ENCODE data around the gene HBM. TPM values are rescaled to one million over a fixed set of nuclear protein-coding genes. Genes with fewer than 3 reads are reported as not detected.
"Not testable (repeated sequence)": the region's sequence is repeated elsewhere in the genome, so short reads cannot be mapped to it uniquely, and the experiment has no call there.

The HBM gene
- total RNA-seq, 1 donor: not detected

DNA sequence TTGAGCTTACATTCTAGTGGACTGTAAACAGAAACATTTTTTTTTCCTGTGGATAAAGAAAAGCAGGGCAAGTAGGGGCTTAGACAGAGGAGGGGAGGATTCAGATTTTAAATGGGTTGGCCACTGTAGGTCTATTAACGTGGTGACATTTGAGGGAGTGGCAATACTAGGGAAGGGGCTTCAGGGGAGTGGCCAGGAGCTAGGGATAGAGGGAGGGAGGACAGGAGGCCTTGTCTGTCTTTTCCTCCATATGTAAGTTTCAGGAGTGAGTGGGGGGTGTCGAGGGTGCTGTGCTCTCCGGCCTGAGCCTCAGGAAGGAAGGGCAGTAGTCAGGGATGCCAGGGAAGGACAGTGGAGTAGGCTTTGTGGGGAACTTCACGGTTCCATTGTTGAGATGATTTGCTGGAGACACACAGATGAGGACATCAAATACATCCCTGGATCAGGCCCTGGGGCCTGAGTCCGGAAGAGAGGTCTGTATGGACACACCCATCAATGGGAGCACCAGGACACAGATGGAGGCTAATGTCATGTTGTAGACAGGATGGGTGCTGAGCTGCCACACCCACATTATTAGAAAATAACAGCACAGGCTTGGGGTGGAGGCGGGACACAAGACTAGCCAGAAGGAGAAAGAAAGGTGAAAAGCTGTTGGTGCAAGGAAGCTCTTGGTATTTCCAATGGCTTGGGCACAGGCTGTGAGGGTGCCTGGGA lies 6.5 kb upstream of the HBM start:
- Histone ChIP-seq H3K4me1 (ENCODE audit: insufficient read depth, low read length) (peaks cover 7% of the 10 kb centered on the region), H3K4me3 (ENCODE audit: low read length) (no peak overlapping the region), H3K27me3 (ENCODE audit: insufficient read depth, low read length) (peaks cover 17% of the 10 kb centered on the region), H3K9me3 (ENCODE audit: low read depth, low read length) (no peaks in the 10 kb centered on the region)

GRCh38 chr16:160242-160641 lies 5.5 kb upstream of the HBM start:
- not testable (repeated sequence) for H3K4me3 ChIP-seq (ENCODE audit: low read length); H3K9me3 ChIP-seq (ENCODE audit: low read depth, low read length); H3K4me1 ChIP-seq (ENCODE audit: insufficient read depth, low read length)
- peaks cover 11% of the 10 kb centered on the region for H3K27me3 ChIP-seq (ENCODE audit: insufficient read depth, low read length)

DNA sequence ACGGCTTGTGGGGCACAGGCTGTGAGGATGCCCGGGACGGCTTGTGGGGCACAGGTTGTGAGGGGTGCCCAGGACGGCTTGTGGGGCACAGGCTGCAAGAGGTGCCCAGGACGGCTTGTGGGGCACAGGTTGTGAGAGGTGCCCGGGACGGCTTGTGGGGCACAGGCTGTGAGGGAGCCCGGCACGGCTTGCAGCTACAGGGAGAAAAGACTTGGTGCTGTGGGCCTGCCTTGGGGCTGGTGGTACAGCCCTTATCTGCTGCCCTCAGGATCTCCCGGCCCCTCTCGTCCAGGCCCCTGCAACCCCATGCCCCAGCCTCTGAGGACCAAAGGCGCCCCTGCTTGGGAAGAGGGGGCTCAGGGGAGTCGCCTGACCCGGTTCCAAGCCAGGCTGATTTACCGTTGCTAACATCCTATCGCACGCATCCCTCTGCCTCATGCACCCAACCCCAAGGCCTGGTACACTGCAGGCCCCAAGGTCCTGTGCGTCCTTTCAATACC lies 5.0 kb upstream of the HBM start:
- Histone ChIP-seq H3K4me1 (ENCODE audit: insufficient read depth, low read length) (peaks cover 8% of the 10 kb centered on the region), H3K27me3 (ENCODE audit: insufficient read depth, low read length) (peaks cover 13% of the 10 kb centered on the region), H3K4me3 (ENCODE audit: low read length) (no peak overlapping the region), H3K9me3 (ENCODE audit: low read depth, low read length) (no peaks in the 10 kb centered on the region)

DNA sequence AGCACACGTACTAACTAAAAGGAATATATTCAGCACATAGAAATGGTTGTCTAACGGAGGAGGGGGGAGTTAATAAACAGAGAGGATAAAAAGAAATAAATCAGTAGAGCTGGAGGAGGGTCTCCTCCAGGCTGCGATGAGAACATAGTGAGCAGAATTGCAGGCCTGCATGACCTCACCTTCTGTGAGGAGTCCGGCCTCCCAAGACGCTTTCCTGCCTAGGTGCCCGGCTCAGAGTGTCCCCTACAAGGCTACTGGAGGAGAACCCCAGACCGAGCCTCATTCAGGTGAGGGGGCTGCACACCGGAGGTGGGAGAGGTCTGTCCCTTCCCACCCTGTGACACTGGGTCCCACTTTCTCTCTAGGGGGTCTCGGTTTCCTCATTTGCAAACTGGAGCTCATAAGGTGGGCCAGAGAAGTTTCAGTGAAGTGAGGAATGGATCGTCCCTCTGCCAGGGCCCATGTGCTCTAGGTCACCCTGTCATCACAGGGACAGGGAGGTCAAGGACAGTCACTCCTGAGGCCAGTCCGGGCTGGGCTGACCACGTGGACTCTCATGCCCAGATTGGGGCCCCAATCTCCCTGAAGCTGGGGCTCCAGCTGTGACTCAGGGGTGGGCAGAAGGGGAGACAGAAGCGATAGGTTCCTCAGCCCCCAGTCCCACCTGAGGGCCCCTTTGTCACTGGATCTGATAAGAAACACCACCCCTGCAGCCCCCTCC lies 3.3 kb upstream of the HBM start:
- Histone ChIP-seq H3K4me3 (ENCODE audit: low read length) (no peak overlapping the region), H3K4me1 (ENCODE audit: insufficient read depth, low read length) (peaks cover 13% of the 10 kb centered on the region), H3K9me3 (ENCODE audit: low read depth, low read length) (no peaks in the 10 kb centered on the region), H3K27me3 (ENCODE audit: insufficient read depth, low read length) (peaks cover 25% of the 10 kb centered on the region)

GRCh38 chr16:163139-163538 lies 2.6 kb upstream of the HBM start:
- Histone ChIP-seq H3K4me1 (ENCODE audit: insufficient read depth, low read length) (peaks cover 13% of the 10 kb centered on the region), H3K27me3 (ENCODE audit: insufficient read depth, low read length) (peaks cover 32% of the 10 kb centered on the region)

DNA sequence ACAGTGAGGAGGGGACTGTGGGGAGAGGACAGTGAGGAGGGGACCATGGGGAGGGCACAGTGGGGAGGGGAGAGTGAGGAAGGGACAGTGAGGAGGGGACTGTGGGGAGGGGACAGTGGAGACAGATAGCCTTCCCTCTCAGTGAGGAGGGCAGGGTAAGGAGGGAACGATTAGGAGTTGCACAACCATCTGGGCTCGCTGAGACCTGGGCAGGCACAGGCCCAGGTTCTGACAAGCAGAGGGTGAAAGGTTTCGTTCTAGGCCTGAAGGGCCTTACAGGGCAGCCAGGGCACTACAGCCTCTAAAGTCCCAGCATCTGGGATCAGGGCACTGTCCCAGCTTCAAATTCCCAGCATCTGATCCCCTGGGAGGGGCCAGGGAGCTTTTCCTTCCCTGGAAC lies 2.1 kb upstream of the HBM start:
- not testable (repeated sequence) for H3K9me3 ChIP-seq (ENCODE audit: low read depth, low read length); H3K4me3 ChIP-seq (ENCODE audit: low read length)
- H3K27me3 ChIP-seq (ENCODE audit: insufficient read depth, low read length): peaks cover 37% of the 10 kb centered on the region
- H3K4me1 ChIP-seq (ENCODE audit: insufficient read depth, low read length): peaks cover 13% of the 10 kb centered on the region

More at GRCh38 chr16:163139-163538, 2.6 kb upstream of the HBM start:
- H3K9me3 ChIP-seq (ENCODE audit: low read depth, low read length); H3K4me3 ChIP-seq (ENCODE audit: low read length): not testable (repeated sequence)

DNA sequence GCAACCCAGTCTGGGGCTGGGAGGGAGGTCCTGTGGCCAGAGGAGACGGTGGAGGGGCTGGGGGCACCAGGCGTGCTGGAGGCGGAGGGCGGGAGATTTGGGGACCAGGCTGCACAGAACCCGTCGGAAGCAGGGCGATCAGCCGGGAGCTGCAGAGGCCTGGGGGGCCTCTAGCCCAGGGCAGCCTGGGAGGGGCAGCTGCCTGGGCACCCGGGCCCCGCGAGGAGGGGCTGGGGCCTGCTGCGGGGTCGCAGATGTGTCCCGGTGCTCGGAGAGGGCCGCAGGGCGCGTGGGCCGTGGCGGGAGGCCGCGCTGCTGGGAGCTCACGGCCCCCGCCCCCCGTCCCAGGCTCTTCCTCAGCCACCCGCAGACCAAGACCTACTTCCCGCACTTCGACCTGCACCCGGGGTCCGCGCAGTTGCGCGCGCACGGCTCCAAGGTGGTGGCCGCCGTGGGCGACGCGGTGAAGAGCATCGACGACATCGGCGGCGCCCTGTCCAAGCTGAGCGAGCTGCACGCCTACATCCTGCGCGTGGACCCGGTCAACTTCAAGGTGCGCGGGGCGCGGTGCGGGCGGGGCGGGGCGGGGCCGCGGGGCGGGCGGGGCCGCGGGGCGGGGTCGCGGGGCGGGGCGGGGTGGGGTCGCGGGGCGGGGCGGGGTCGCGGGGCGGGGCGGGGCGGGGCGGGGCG lies 1.5 kb upstream of the HBM start:
- not testable (repeated sequence) for H3K4me3 ChIP-seq (ENCODE audit: low read length); H3K9me3 ChIP-seq (ENCODE audit: low read depth, low read length)
- Histone ChIP-seq H3K27me3 (ENCODE audit: insufficient read depth, low read length) (peaks cover 43% of the 10 kb centered on the region), H3K4me1 (ENCODE audit: insufficient read depth, low read length) (peaks cover 13% of the 10 kb centered on the region)

DNA sequence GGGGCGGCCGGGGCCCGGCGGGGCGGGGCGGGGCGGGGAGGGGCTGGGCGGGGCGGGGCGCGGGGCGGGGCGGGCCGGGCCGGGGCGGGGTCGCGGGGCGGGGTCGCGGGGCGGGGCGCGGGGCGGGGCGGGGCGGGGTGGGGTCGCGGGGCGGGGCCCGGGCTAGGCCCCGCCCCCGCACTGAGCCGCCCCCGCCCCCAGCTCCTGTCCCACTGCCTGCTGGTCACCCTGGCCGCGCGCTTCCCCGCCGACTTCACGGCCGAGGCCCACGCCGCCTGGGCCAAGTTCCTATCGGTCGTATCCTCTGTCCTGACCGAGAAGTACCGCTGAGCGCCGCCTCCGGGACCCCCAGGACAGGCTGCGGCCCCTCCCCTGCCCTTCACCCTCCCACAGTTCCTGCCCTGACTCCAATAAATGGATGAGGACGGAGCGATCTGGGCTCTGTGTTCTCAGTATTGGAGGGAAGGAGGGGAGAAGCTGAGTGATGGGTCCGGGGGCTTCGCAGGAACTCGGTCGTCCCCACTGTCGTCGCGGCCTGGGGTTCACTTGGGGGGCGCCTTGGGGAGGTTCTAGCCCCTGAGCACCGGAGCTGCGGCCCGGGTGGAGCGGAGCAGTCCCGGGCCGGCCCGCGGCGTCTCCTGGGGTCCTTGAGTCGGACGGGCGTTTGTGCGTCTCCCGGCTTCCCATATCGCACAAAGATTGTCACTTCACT lies 795 bp upstream of the HBM start:
- Histone ChIP-seq H3K4me1 (ENCODE audit: insufficient read depth, low read length) (peaks cover 13% of the 10 kb centered on the region), H3K27me3 (ENCODE audit: insufficient read depth, low read length) (peaks cover 44% of the 10 kb centered on the region), H3K4me3 (ENCODE audit: low read length) (no peak overlapping the region), H3K9me3 (ENCODE audit: low read depth, low read length) (no peaks in the 10 kb centered on the region)

- H3K27me3 ChIP-seq (ENCODE audit: insufficient read depth, low read length): peaks cover 55% of the 10 kb centered on the region
- no peak overlapping the region for H3K4me3 ChIP-seq (ENCODE audit: low read length)
- peaks cover 13% of the 10 kb centered on the region for H3K4me1 ChIP-seq (ENCODE audit: insufficient read depth, low read length)
- H3K9me3 ChIP-seq (ENCODE audit: low read depth, low read length): no peaks in the 10 kb centered on the region
Observed at GRCh38 chr16:166375-167121, 770 bp downstream of the HBM start.

DNA sequence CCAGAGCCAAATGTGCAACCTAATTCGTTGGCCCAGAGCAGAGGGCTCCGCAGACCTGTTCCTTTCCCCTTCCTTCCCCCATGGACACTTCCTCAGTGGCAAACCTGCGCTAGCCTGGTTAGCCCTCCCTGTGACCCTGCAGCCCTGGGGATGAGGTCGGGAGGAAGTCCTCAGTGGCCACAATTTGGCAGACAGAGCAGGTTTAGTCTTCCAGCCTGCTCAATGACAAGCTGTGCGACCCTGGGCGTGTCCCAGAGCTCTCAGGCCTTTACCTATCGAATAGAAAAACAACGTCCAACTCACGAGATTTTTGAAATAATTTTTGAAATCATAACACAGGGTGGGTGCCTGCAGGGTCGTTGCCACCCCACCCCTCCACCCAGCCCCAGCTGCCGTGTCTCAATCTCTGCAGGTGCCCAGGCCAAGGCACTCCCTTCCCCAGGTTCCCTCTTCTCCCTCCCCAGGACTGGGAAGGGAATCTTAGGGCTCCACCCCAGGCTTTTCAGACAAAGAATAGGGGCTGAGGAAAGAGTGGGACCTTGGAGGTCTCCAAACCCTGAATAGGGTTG lies 1.4 kb downstream of the HBM start:
- Histone ChIP-seq H3K27me3 (ENCODE audit: insufficient read depth, low read length) (peaks cover 59% of the 10 kb centered on the region), H3K4me3 (ENCODE audit: low read length) (no peak overlapping the region), H3K9me3 (ENCODE audit: low read depth, low read length) (no peaks in the 10 kb centered on the region), H3K4me1 (ENCODE audit: insufficient read depth, low read length) (peaks cover 13% of the 10 kb centered on the region)

DNA sequence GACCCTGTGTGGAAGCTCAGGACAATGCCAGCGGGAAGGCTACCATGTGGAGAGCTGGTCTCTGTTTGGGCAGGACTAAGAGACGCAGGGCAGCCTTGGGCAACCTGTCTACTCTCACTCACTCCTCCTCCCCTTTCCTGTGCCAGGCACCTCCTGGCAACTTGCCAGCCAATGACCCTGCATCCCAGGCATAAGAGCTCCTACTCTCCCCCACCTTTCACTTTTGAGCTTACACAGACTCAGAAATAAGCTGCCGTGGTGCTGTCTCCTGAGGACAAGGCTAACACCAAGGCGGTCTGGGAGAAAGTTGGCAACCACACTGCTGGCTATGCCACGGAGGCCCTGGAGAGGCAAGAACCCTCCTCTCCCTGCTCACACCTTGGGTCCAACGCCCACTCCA lies 2.6 kb downstream of the HBM start:
- Histone ChIP-seq H3K4me1 (ENCODE audit: insufficient read depth, low read length) (peaks cover 13% of the 10 kb centered on the region), H3K4me3 (ENCODE audit: low read length) (no peak overlapping the region), H3K27me3 (ENCODE audit: insufficient read depth, low read length) (peaks cover 59% of the 10 kb centered on the region), H3K9me3 (ENCODE audit: low read depth, low read length) (no peaks in the 10 kb centered on the region)

DNA sequence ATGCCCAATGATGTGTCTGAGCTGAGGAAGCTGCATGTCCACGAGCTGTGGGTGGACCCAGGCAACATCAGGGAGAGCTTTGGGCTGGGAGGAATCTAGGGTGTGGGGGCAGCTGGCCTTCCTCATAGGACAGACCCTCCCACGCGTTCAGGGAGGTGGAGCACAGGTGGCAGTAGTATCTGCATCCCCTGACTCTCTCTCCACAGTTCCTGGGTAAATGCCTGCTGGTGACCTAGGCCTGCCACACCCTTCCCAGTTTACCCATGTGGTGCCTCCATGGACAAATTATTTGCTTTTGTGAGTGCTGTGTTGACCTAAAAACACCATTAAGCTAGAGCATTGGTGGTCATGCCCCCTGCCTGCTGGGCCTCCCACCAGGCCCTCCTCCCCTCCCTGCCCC lies 3.2 kb downstream of the HBM start:
- H3K27me3 ChIP-seq (ENCODE audit: insufficient read depth, low read length): peaks cover 59% of the 10 kb centered on the region

DNA sequence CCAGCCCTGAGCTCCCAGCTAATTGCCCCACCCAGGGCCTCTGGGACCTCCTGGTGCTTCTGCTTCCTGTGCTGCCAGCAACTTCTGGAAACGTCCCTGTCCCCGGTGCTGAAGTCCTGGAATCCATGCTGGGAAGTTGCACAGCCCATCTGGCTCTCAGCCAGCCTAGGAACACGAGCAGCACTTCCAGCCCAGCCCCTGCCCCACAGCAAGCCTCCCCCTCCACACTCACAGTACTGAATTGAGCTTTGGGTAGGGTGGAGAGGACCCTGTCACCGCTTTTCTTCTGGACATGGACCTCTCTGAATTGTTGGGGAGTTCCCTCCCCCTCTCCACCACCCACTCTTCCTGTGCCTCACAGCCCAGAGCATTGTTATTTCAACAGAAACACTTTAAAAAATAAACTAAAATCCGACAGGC lies 4.3 kb downstream of the HBM start:
- H3K9me3 ChIP-seq (ENCODE audit: low read depth, low read length); H3K4me3 ChIP-seq (ENCODE audit: low read length): not testable (repeated sequence)
- H3K4me1 ChIP-seq (ENCODE audit: insufficient read depth, low read length): peaks cover 11% of the 10 kb centered on the region
- H3K27me3 ChIP-seq (ENCODE audit: insufficient read depth, low read length): peaks cover 65% of the 10 kb centered on the region

More for the DNA sequence above, 3.2 kb downstream of the HBM start:
- Histone ChIP-seq H3K4me3 (ENCODE audit: low read length) (no peak overlapping the region), H3K9me3 (ENCODE audit: low read depth, low read length) (no peaks in the 10 kb centered on the region), H3K4me1 (ENCODE audit: insufficient read depth, low read length) (peaks cover 13% of the 10 kb centered on the region)

DNA sequence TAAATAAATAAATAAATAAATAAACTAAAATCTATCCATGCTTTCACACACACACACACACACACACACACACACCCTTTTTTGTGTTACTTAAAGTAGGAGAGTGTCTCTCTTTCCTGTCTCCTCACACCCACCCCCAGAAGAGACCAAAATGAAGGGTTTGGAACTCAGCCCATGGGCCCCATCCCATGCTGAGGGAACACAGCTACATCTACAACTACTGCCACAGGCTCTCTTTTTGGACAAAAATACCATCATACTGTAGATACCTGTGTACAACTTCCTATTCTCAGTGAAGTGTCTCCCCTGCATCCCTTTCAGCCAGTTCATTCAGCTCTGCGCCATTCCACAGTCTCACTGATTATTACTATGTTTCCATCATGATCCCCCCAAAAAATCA lies 5.0 kb downstream of the HBM start:
- Histone ChIP-seq H3K27me3 (ENCODE audit: insufficient read depth, low read length) (peaks cover 64% of the 10 kb centered on the region), H3K4me1 (ENCODE audit: insufficient read depth, low read length) (peaks cover 4% of the 10 kb centered on the region), H3K9me3 (ENCODE audit: low read depth, low read length) (no peaks in the 10 kb centered on the region), H3K4me3 (ENCODE audit: low read length) (no peak overlapping the region)
